HG03025 (cell line): ENCODE data around the gene COL23A1.

Experiments
- ATAC-seq: cut with Tn5 transposase; IDR thresholded peaks from one replicate; pipeline ENCODE4 v1.9.1; 2021; ENCODE audit warnings: mild to moderate bottlenecking, moderate library complexity; ENCODE audit not compliant: unreplicated experiment, low FRiP score

COL23A1 gene

GRCh38 chr5:178416206-178416882, 173.8 kb downstream of the COL23A1 start:
- ATAC-seq: no peak

- ATAC-seq: no peak
These were observed 174.8 kb downstream of the COL23A1 start for GRCh38 chr5:178415353-178415752.

GRCh38 chr5:178413988-178414387, 176.2 kb downstream of the COL23A1 start:
- ATAC-seq: no peak

GRCh38 chr5:178411083-178411482, 179.1 kb downstream of the COL23A1 start:
- ATAC-seq: no peak

- no peak for ATAC-seq
These were observed 182.5 kb downstream of the COL23A1 start for GRCh38 chr5:178407646-178408045.

- ATAC-seq: no peak
These were observed 185.2 kb downstream of the COL23A1 start for GRCh38 chr5:178404987-178405386.

GRCh38 chr5:178403956-178404600, 186.1 kb downstream of the COL23A1 start:
- ATAC-seq: no peak

- no peak for ATAC-seq
These were observed 186.8 kb downstream of the COL23A1 start for GRCh38 chr5:178403351-178403750.

GRCh38 chr5:178399701-178400095, 190.5 kb downstream of the COL23A1 start:
- no peak for ATAC-seq

- no peak for ATAC-seq
These were observed 191.1 kb downstream of the COL23A1 start for GRCh38 chr5:178398901-178399700.

- no peak for ATAC-seq
These were observed 193.1 kb downstream of the COL23A1 start for GRCh38 chr5:178396796-178397720.

GRCh38 chr5:178394074-178394473, 196.1 kb downstream of the COL23A1 start:
- no peak for ATAC-seq

GRCh38 chr5:178392931-178393394, 197.2 kb downstream of the COL23A1 start:
- no peak for ATAC-seq

GRCh38 chr5:178392386-178392785, 197.8 kb downstream of the COL23A1 start:
- no peak for ATAC-seq

GRCh38 chr5:178391480-178391879, 198.7 kb downstream of the COL23A1 start:
- ATAC-seq: no peak

- ATAC-seq: no peak
These were observed 200.4 kb downstream of the COL23A1 start for GRCh38 chr5:178389796-178390195.

- ATAC-seq: no peak
These were observed 201.0 kb downstream of the COL23A1 start for GRCh38 chr5:178389026-178389729.

GRCh38 chr5:178388386-178389025, 201.7 kb downstream of the COL23A1 start:
- no peak for ATAC-seq

- ATAC-seq: no peak
These were observed 202.4 kb downstream of the COL23A1 start for GRCh38 chr5:178387856-178388190.
